HepG2 (cell line): Measurements from ENCODE around the gene PLEKHN1. TPM values are rescaled to one million over a fixed set of nuclear protein-coding genes. Genes with fewer than 3 reads are reported as not detected.

Experiments used
- DMTF1 ChIP-seq: sonication (generic); formaldehyde crosslinking; IDR thresholded peaks from 2 replicates; pipeline ENCODE4 v1.4.0; 2020; ENCODE audit warnings: mild to moderate bottlenecking, missing genetic modification reagents
- ELF4 ChIP-seq: sonication (generic); formaldehyde crosslinking; IDR thresholded peaks from 2 replicates; pipeline ENCODE4 v1.5.0; 2020; ENCODE audit warnings: missing genetic modification reagents, mild to moderate bottlenecking, moderate library complexity, borderline replicate concordance
- HINFP ChIP-seq: sonication (generic); formaldehyde crosslinking; IDR thresholded peaks from 2 replicates; pipeline ENCODE4 v1.4.0; 2020; ENCODE audit warnings: low read depth, mild to moderate bottlenecking, missing genetic modification reagents
- KDM2A ChIP-seq: sonication (generic); formaldehyde crosslinking; IDR thresholded peaks from 2 replicates; pipeline ENCODE4 v1.4.0; 2020; ENCODE audit warnings: low read depth, missing genetic modification reagents, borderline replicate concordance
- KDM5B ChIP-seq: sonication (generic); formaldehyde crosslinking; IDR thresholded peaks from 2 replicates; pipeline ENCODE4 v1.4.0; 2020; ENCODE audit warnings: missing genetic modification reagents, mild to moderate bottlenecking, borderline replicate concordance
- NFKBIZ ChIP-seq: IDR thresholded peaks from 2 replicates; pipeline ENCODE4 v1.6.1; 2018; ENCODE audit warnings: missing genetic modification reagents, missing compliant biosample characterization
- POGZ ChIP-seq: sonication (generic); formaldehyde crosslinking; IDR thresholded peaks from 2 replicates; pipeline ENCODE4 v1.4.0; 2020; ENCODE audit warnings: mild to moderate bottlenecking, missing genetic modification reagents
- RFXAP ChIP-seq: sonication (generic); formaldehyde crosslinking; IDR thresholded peaks from 2 replicates; pipeline ENCODE4 v1.4.0; 2020; ENCODE audit warnings: missing genetic modification reagents, borderline replicate concordance
- SNAPC2 ChIP-seq: sonication (generic); formaldehyde crosslinking; IDR thresholded peaks from 2 replicates; pipeline ENCODE4 v1.8.1; 2022; ENCODE audit warnings: mild to moderate bottlenecking, missing genetic modification reagents
- SRY ChIP-seq: sonication (generic); formaldehyde crosslinking; IDR thresholded peaks from 2 replicates; pipeline ENCODE4 v1.8.0; 2022; ENCODE audit warnings: mild to moderate bottlenecking, missing genetic modification reagents
- ZNF235 ChIP-seq: sonication (generic); formaldehyde crosslinking; IDR thresholded peaks from 2 replicates; pipeline ENCODE4 v1.8.1; 2023; ENCODE audit warnings: mild to moderate bottlenecking, missing genetic modification reagents, borderline replicate concordance
- ZNF501 ChIP-seq: sonication (generic); formaldehyde crosslinking; IDR thresholded peaks from 2 replicates; pipeline ENCODE4 v1.5.1; 2020; ENCODE audit warnings: mild to moderate bottlenecking, moderate library complexity, missing genetic modification reagents
- ZNF530 ChIP-seq: sonication (generic); formaldehyde crosslinking; IDR thresholded peaks from 2 replicates; pipeline ENCODE4 v1.5.0; 2020; ENCODE audit warnings: low read depth, mild to moderate bottlenecking, missing genetic modification reagents
- ZNF615 ChIP-seq: sonication (generic); formaldehyde crosslinking; IDR thresholded peaks from 2 replicates; pipeline ENCODE4 v1.5.0; 2020; ENCODE audit warnings: mild to moderate bottlenecking, missing genetic modification reagents, borderline replicate concordance
- polyA plus RNA-seq, 8 experiments: library from polyadenylated mRNA; depleted of rRNA in 3 of 8; stranded (reverse) in 7 of 8; unstranded in 1 of 8; fragments of >200 nt; fragmentation: Illumina TruSeq in 4 of 8; extraction: Trizol in 4 of 8; gene quantifications; 2 replicates each; pipeline versions ENCODE4 v1.2.1 to v1.2.3, GENCODE V29; 2011 to 2016; ENCODE audit warnings: low read depth in 4 of 8, missing spikeins in 1 of 8, mixed read lengths in 1 of 8; ENCODE audit not compliant: insufficient read depth in 1 of 8
- total RNA-seq, 5 experiments: library from RNA; depleted of rRNA; stranded (reverse); fragments of >200 nt; fragmentation: Illumina TruSeq; extraction: Trizol; gene quantifications; 2 replicates each; pipeline ENCODE4 v1.2.3, GENCODE V29; 2016; ENCODE audit warnings: low read depth in 1 of 5
- TF ChIP-seq, protein P1 (sequence below): sonication (generic); formaldehyde crosslinking; IDR thresholded peaks from 2 replicates; pipeline ENCODE4 v1.4.0; 2020; ENCODE audit warnings: missing genetic modification reagents
- TF ChIP-seq, protein P2 (sequence below): sonication (generic); formaldehyde crosslinking; IDR thresholded peaks from 2 replicates; pipeline ENCODE4 v1.4.0; 2020; ENCODE audit warnings: missing genetic modification reagents, borderline replicate concordance

Gene PLEKHN1
- total and polyA plus RNA-seq, 2 of the 13 experiments (the other 11 are each of a cell fraction or from before 2014, with no cell fraction given), result 0.42 to 0.58 TPM

DNA sequence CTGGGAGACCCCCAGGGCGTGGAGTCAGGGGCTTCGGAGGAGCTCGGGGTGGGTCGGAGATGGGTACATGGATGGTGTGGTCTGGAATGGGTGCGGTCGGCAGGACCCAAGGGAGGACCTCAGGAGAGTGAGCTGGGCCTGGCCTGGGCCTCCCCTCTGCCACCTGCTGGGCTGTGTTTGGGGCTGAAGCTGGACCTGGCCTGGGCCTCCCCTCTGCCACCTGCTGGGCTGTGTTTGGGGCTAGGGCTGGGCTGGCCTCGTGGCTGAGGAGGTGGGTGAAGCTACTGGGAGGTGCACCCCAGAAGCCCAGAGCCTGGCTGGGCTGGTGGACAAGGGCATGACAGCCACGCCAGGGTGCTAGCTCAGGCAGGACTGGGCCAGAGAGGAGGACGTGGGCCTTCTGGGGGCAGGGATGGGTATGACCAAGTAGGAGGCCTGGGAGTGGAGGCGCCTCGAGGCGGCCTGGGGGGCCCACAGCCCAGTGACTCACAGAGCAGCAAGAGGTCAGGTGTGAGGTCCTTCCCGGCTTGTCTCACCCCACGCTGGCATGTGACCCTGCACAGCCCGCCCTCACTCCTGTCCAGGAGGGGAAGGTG, 28.1 kb upstream of the PLEKHN1 start (continued):
- TF ChIP-seq, protein P1, sequence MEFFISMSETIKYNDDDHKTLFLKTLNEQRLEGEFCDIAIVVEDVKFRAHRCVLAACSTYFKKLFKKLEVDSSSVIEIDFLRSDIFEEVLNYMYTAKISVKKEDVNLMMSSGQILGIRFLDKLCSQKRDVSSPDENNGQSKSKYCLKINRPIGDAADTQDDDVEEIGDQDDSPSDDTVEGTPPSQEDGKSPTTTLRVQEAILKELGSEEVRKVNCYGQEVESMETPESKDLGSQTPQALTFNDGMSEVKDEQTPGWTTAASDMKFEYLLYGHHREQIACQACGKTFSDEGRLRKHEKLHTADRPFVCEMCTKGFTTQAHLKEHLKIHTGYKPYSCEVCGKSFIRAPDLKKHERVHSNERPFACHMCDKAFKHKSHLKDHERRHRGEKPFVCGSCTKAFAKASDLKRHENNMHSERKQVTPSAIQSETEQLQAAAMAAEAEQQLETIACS (CRISPR knock-in tag), result peak; percentile 41; the same call in 1 of the 2 replicates
- no peak for TF ChIP-seq ZNF235 (CRISPR knock-in tag)
- no peak for TF ChIP-seq POGZ (CRISPR knock-in tag)
- no peak for TF ChIP-seq RFXAP (CRISPR knock-in tag)
- TF ChIP-seq, protein P2, sequence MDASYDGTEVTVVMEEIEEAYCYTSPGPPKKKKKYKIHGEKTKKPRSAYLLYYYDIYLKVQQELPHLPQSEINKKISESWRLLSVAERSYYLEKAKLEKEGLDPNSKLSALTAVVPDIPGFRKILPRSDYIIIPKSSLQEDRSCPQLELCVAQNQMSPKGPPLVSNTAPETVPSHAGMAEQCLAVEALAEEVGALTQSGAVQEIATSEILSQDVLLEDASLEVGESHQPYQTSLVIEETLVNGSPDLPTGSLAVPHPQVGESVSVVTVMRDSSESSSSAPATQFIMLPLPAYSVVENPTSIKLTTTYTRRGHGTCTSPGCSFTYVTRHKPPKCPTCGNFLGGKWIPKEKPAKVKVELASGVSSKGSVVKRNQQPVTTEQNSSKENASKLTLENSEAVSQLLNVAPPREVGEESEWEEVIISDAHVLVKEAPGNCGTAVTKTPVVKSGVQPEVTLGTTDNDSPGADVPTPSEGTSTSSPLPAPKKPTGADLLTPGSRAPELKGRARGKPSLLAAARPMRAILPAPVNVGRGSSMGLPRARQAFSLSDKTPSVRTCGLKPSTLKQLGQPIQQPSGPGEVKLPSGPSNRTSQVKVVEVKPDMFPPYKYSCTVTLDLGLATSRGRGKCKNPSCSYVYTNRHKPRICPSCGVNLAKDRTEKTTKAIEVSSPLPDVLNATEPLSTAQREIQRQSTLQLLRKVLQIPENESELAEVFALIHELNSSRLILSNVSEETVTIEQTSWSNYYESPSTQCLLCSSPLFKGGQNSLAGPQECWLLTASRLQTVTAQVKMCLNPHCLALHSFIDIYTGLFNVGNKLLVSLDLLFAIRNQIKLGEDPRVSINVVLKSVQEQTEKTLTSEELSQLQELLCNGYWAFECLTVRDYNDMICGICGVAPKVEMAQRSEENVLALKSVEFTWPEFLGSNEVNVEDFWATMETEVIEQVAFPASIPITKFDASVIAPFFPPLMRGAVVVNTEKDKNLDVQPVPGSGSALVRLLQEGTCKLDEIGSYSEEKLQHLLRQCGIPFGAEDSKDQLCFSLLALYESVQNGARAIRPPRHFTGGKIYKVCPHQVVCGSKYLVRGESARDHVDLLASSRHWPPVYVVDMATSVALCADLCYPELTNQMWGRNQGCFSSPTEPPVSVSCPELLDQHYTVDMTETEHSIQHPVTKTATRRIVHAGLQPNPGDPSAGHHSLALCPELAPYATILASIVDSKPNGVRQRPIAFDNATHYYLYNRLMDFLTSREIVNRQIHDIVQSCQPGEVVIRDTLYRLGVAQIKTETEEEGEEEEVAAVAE (CRISPR knock-in tag), result no peak
- TF ChIP-seq KDM2A, result no peak
- TF ChIP-seq SRY (CRISPR knock-in tag), result no peak
- TF ChIP-seq ELF4 (CRISPR knock-in tag), result no peak
- TF ChIP-seq ZNF615 (CRISPR knock-in tag), result no peak
- TF ChIP-seq KDM5B (CRISPR knock-in tag), result no peak
- no peak for TF ChIP-seq ZNF501
- no peak for TF ChIP-seq NFKBIZ
- TF ChIP-seq HINFP, result no peak
- no peak for TF ChIP-seq DMTF1 (CRISPR knock-in tag)
- no peak for TF ChIP-seq SNAPC2 (CRISPR knock-in tag)
- TF ChIP-seq ZNF530, result no peak
